ENCODE results near the gene PLN.

Gene PLN

GRCh38 chr6:118548136-118548535 is at the start of gene PLN:
PLN (plus strand) TSS chr6:118548296; CDS start chr6:118558922, 10,626 bp downstream.
- TF ChIP-seq, protein P1, sequence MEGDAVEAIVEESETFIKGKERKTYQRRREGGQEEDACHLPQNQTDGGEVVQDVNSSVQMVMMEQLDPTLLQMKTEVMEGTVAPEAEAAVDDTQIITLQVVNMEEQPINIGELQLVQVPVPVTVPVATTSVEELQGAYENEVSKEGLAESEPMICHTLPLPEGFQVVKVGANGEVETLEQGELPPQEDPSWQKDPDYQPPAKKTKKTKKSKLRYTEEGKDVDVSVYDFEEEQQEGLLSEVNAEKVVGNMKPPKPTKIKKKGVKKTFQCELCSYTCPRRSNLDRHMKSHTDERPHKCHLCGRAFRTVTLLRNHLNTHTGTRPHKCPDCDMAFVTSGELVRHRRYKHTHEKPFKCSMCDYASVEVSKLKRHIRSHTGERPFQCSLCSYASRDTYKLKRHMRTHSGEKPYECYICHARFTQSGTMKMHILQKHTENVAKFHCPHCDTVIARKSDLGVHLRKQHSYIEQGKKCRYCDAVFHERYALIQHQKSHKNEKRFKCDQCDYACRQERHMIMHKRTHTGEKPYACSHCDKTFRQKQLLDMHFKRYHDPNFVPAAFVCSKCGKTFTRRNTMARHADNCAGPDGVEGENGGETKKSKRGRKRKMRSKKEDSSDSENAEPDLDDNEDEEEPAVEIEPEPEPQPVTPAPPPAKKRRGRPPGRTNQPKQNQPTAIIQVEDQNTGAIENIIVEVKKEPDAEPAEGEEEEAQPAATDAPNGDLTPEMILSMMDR (IDR thresholded peaks at IDR 0.05): no peak

- TF ChIP-seq, protein P1 (IDR thresholded peaks at IDR 0.05): no peak
Measured at GRCh38 chr6:118500130-118501015, 47.7 kb upstream of the PLN start.

DNA sequence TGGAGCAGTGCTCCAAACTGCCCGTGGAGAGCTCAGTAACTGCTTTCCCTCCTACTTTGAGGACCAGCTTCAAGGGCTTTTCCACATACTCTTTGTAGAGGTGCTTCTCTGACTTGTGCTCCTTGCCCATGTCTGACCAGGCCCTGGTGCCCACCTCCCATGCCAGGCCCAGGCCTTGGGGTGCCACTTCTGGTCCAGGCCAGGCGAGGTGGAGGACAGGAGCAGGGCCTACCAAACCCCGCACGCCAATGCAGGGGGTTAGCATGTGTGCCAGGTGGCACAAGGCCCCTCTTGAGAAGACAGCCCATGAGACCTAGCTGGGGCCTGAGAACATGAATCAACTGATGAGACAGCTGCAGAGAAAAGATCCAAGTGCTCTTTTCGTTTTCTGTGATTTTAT is 47.0 kb upstream of the PLN start:
- TF ChIP-seq, protein P1 (IDR thresholded peaks at IDR 0.05): no peak

DNA sequence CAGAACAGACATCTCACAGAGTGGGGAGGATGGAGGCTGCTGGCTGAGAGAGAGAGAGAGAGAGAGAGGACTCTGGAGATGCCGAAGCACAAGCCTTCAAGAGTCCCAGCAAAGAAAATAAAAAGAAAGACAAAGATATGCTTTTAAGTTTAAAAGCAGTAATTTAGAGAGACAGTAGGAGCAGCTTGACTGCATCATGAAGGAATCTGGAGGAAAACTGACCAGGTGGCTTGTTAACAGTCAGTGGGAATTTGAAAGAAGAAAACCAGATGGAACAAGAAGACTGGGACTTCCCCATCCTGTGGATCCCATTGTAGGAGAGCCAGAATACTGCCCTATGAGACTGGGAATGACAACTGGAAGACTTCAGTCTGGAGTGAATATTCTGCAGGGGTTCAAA is 46.3 kb upstream of the PLN start:
- TF ChIP-seq, protein P1 (IDR thresholded peaks at IDR 0.05): no peak

GRCh38 chr6:118502169-118502568 is 45.9 kb upstream of the PLN start:
- TF ChIP-seq, protein P1 (IDR thresholded peaks at IDR 0.05): no peak

DNA sequence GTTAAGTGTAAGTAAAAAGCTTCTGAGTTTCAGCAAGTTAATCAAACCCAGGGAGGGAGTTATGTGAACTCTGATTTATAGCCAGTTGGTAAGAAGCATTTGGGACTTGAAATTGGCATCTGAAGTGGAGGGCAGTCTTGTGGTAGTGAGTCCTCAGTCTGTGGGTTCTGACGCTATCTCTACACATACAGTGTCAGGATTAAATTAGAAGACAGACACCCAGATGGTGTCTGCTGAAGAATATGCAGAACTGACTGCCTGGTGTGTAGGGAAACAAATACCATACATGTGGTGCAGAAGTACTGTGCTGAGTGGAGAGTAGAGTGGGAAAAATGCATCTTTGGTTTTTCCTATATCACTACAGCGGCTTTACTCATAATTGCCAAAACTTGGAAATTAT is 43.5 kb upstream of the PLN start:
- TF ChIP-seq, protein P1 (IDR thresholded peaks at IDR 0.05): no peak

- TF ChIP-seq, protein P1 (IDR thresholded peaks at IDR 0.05): no peak
Measured at GRCh38 chr6:118505656-118506055, 42.4 kb upstream of the PLN start.
